ENCODE data around the gene LEAP2.

DNA sequence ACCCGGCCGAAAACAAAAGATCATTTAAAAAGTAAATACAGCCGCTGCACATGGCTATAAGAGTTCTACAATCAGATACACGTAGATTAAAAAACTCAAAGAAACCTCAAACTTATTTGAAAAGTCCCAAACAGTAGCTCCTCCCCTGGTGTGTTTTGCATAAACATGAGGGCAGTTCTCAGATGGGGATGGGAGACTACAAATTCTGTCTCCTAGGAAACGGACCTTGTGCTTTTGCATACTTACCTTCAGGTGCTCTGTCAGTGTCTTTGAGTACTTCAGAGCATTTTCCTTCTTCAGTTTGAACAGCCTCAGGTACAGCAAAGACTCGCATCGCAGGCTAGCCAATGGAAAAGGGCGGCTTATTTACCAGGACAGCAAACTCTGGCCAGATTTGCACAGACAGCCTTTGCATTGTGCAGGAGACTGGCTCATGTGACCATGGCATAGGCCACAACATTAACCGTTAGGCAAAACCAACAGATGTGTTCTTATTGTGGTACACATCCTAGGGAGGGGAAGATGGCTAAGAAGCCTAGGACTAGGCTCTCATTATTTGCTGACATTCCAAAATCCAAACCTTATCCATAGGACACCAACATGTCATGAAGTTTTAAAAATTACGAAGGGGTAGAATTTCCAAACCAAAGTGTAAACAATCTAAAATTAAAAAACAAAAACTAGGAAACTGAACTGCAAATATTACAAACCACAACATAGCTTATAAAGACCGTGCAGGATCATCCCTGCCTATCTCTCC lies 12.8 kb downstream of the LEAP2 start:
- TF ChIP-seq, protein P1, sequence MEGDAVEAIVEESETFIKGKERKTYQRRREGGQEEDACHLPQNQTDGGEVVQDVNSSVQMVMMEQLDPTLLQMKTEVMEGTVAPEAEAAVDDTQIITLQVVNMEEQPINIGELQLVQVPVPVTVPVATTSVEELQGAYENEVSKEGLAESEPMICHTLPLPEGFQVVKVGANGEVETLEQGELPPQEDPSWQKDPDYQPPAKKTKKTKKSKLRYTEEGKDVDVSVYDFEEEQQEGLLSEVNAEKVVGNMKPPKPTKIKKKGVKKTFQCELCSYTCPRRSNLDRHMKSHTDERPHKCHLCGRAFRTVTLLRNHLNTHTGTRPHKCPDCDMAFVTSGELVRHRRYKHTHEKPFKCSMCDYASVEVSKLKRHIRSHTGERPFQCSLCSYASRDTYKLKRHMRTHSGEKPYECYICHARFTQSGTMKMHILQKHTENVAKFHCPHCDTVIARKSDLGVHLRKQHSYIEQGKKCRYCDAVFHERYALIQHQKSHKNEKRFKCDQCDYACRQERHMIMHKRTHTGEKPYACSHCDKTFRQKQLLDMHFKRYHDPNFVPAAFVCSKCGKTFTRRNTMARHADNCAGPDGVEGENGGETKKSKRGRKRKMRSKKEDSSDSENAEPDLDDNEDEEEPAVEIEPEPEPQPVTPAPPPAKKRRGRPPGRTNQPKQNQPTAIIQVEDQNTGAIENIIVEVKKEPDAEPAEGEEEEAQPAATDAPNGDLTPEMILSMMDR (IDR thresholded peaks at IDR 0.05): no peak
- TF ChIP-seq POLR2A (IDR thresholded peaks at IDR 0.05): no peak
